Hepatocyte (in vitro differentiated cells): Measurements from ENCODE around the gene SSR3.

Source experiments
- EZH2 ChIP-seq: fragments of 200-600 bp; sonication (generic); IDR thresholded peaks from 2 replicates; pipeline ENCODE4 v1.6.1; 2016; ENCODE audit warnings: antibody characterized with exemption, mild to moderate bottlenecking, borderline replicate concordance
- TF ChIP-seq, protein P1 (sequence below): fragments of 200-600 bp; sonication (generic); IDR thresholded peaks from 2 replicates; pipeline ENCODE4 v1.5.1; 2016; ENCODE audit warnings: antibody characterized with exemption, mild to moderate bottlenecking; ENCODE audit not compliant: poor library complexity

DNA sequence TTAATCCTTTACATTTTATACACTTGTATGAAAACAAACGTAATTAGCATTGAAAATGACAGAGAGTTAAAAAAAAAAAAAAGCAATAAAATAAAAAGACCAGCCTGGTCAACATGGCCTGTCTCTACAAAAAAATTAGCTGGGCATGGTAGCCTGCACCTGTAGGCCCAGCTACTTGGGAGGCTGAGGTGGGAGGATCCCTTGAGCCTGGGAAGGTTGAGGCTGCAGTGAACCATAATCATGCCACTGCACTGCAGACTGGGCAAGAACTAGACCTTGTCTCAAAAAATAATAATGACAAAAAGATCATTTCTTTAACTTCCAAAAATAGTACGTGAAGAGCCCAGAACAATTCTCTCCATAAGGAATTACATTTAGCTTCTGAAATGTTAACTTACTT is 1.9 kb downstream of the SSR3 start:
- TF ChIP-seq EZH2 = no peak
- TF ChIP-seq, protein P1, sequence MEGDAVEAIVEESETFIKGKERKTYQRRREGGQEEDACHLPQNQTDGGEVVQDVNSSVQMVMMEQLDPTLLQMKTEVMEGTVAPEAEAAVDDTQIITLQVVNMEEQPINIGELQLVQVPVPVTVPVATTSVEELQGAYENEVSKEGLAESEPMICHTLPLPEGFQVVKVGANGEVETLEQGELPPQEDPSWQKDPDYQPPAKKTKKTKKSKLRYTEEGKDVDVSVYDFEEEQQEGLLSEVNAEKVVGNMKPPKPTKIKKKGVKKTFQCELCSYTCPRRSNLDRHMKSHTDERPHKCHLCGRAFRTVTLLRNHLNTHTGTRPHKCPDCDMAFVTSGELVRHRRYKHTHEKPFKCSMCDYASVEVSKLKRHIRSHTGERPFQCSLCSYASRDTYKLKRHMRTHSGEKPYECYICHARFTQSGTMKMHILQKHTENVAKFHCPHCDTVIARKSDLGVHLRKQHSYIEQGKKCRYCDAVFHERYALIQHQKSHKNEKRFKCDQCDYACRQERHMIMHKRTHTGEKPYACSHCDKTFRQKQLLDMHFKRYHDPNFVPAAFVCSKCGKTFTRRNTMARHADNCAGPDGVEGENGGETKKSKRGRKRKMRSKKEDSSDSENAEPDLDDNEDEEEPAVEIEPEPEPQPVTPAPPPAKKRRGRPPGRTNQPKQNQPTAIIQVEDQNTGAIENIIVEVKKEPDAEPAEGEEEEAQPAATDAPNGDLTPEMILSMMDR = no peak
